ENCODE results near the gene S100A3.

S100A3 gene

GRCh38 chr1:153509036-153509435, 40.0 kb downstream of the S100A3 start:
- no peak for DNase-seq (ENCODE audit: low spot score)
- POLR2A ChIA-PET (ENCODE audit: low non-redundant PET): no interaction called here
- peak overlapping the region; percentile 87 for H3K27ac ChIP-seq
- CTCF ChIA-PET: interaction anchor here (0.6 to 1.0 kb wide), 4 partner anchors 24 to 154 kb away, joined by 3 to 6 read pairs (median 4); no protein-coding TSS in a partner anchor
- TF ChIP-seq CTCF (conservative IDR thresholded peaks at IDR 0.05; ENCODE audit: low read depth): no peak

DNA sequence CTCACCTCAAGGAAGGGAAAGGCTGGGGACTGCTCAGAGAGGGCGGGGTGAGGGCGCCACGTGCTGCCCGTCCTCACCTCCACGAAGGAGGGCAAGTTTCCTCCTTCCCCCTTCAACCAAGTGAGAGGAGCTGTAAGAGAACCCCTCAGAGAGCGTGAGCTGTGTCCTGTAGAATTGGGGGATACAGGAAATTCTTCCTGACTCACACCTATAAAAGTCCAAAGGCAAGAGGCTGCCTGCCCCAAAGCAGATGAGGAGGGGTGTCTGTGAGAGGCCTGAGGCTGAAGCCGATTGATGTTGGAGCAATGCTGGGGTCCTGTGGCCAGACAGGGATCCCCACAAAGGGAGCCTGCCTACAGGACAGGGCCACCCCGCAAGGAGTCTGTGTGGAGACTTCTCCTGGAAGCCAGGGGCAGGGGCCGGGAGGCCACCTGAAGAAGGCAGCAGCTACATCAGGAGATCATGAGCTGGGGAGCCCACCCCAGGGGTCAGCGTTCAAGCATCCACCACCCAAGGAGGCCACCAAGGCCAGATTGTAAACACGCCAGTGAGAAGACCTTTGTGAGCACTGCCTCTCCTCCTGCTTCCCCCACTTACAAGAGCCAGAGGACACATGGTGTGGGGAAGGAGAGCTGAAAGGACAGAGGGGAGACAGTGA, 41.0 kb downstream of the S100A3 start:
- H3K27ac ChIP-seq: peak overlapping the region; percentile 87
- TF ChIP-seq CTCF (conservative IDR thresholded peaks at IDR 0.05; ENCODE audit: low read depth): no peak
- CTCF ChIA-PET: interaction anchor here (0.6 kb wide), 1 partner anchor 169 kb away, joined by 3 read pairs; no protein-coding TSS in a partner anchor
- DNase-seq (ENCODE audit: low spot score): no peak
- POLR2A ChIA-PET (ENCODE audit: low non-redundant PET): no interaction called here

- H3K27ac ChIP-seq: peak overlapping the region; percentile 87
- ChIA-PET POLR2A (ENCODE audit: low non-redundant PET) (interaction anchor here (1.1 kb wide), 2 partner anchors 9 to 127 kb away, joined by 3 read pairs; partner anchors contain the start of gene CHTOP), CTCF (interaction anchor here (0.6 kb wide), 3 partner anchors 64 to 170 kb away, joined by 3 read pairs; no protein-coding TSS in a partner anchor)
- peak; percentile 87 for DNase-seq (ENCODE audit: low spot score)
- no peak for TF ChIP-seq CTCF (conservative IDR thresholded peaks at IDR 0.05; ENCODE audit: low read depth)
These were observed 42.1 kb downstream of the S100A3 start for GRCh38 chr1:153506831-153507413.

- DNase-seq (ENCODE audit: low spot score): no peak
- H3K27ac ChIP-seq: peak overlapping the region; percentile 87
- ChIA-PET CTCF (interaction anchor here (0.6 kb wide), 2 partner anchors 64 to 154 kb away, joined by 3 read pairs; no protein-coding TSS in a partner anchor), POLR2A (ENCODE audit: low non-redundant PET) (interaction anchor here (1.1 kb wide), 2 partner anchors 9 to 128 kb away, joined by 3 read pairs; partner anchors contain the start of gene CHTOP)
- TF ChIP-seq CTCF (conservative IDR thresholded peaks at IDR 0.05; ENCODE audit: low read depth): no peak
These were observed 42.7 kb downstream of the S100A3 start for GRCh38 chr1:153506386-153506785.

- CTCF ChIA-PET: no interaction called here
- no peak overlapping the region for H3K27ac ChIP-seq
- POLR2A ChIA-PET (ENCODE audit: low non-redundant PET): no interaction called here
- TF ChIP-seq CTCF (conservative IDR thresholded peaks at IDR 0.05; ENCODE audit: low read depth): no peak
- no peak for DNase-seq (ENCODE audit: low spot score)
These were observed 43.5 kb downstream of the S100A3 start for GRCh38 chr1:153505576-153505975.

DNA sequence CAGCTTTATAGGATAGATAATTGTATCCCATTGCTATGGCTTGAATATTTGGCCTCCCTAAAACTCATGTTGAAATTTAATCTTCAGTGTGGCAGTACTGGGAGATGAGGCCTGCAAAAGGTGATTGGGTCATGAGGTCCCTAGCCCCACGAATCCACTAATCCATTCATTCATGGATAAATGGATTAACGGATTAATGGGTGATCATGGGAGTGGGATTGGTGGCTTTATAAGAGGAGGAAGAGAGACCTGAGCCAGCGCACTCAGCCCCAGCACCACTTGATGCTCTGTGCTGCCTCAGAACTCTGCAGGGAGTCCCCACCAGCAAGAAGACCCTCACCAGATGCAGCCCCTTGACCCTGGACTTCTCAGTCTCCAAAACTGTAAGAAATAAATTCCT, 45.3 kb downstream of the S100A3 start:
- ChIA-PET CTCF (interaction anchor here (0.6 to 2.0 kb wide), 3 partner anchors 9 to 74 kb away, joined by 3 to 7 read pairs (median 4); no protein-coding TSS in a partner anchor), POLR2A (ENCODE audit: low non-redundant PET) (no interaction called here)
- DNase-seq (ENCODE audit: low spot score): no peak
- H3K27ac ChIP-seq: no peak overlapping the region
- TF ChIP-seq CTCF (conservative IDR thresholded peaks at IDR 0.05; ENCODE audit: low read depth): no peak

Measured in RWPE1 (cell line).